SK-N-SH (cell line): ENCODE results near the gene WIPF3. TPM values are rescaled to one million over a fixed set of nuclear protein-coding genes. Genes with fewer than 3 reads are reported as not detected.

ENCODE experiments used
- CTCF ChIA-PET: fragments of 300-600, 350-600 bp; formaldehyde crosslinking; extraction: SDS; loops from one replicate; lab custom pipeline; 2021; lab: Yijun Ruan, JAX
- POLR2A ChIA-PET: fragments of 350-600 bp; sonication (Branson Sonifier 250); formaldehyde crosslinking; extraction: SDS; loops from one replicate; lab custom pipeline; 2020; ENCODE audit warnings: antibody characterized with exemption, inconsistent platforms; lab: Yijun Ruan, JAX
- DNase-seq: peaks from one replicate; pipeline ENCODE4 v3.0.0; 2012
- H2AFZ ChIP-seq: fragments of 200-600 bp; sonication (generic); 2 replicates; pipeline ENCODE4 v1.8.1; 2016; ENCODE audit warnings: antibody characterized with exemption, mild to moderate bottlenecking, low read depth
- H3F3A ChIP-seq: fragments of 200-600 bp; sonication (generic); replicated peaks from 2 replicates; pipeline ENCODE3; 2016; ENCODE audit warnings: antibody characterized with exemption, mild to moderate bottlenecking; ENCODE audit not compliant: insufficient read depth
- H3K27ac ChIP-seq, 2 experiments: fragments of 200-500 bp in 1 of 2; fragments of 200-600 bp in 1 of 2; sonication (Bioruptor generic) in 1 of 2; sonication (generic), shearing (Covaris generic) in 1 of 2; 2 replicates each; pipeline versions ENCODE4 v1.5.1 to v1.6.1; 2014 to 2016; ENCODE audit warnings: low read depth in 2 of 2, inconsistent platforms in 1 of 2, low read length in 1 of 2, mild to moderate bottlenecking in 1 of 2, mixed read lengths in 1 of 2
- H3K27me3 ChIP-seq: fragments of 200-600 bp; sonication (generic), shearing (Covaris generic); 2 replicates; pipeline ENCODE4 v1.6.1; 2016; ENCODE audit warnings: mixed run types; ENCODE audit not compliant: insufficient read depth
- H3K36me3 ChIP-seq, 2 experiments: fragments of 200-500 bp in 1 of 2; fragments of 200-600 bp in 1 of 2; sonication (Bioruptor generic) in 1 of 2; sonication (generic) in 1 of 2; replicated peaks in 1 of 2; 2 replicates each; pipeline versions ENCODE3 to v1.5.1; 2014 to 2016; ENCODE audit warnings: low read length in 1 of 2, mild to moderate bottlenecking in 1 of 2; ENCODE audit not compliant: insufficient read depth in 2 of 2, control insufficient read depth in 1 of 2
- H3K4me1 ChIP-seq, 2 experiments: fragments of 200-500 bp in 1 of 2; fragments of 200-600 bp in 1 of 2; sonication (Bioruptor generic) in 1 of 2; sonication (generic), shearing (Covaris generic) in 1 of 2; 2 replicates each; pipeline versions ENCODE4 v1.5.1 to v1.6.1; 2014 to 2016; ENCODE audit warnings: low read depth in 1 of 2, low read length in 1 of 2, mixed run types in 1 of 2; ENCODE audit not compliant: insufficient read depth in 2 of 2, control insufficient read depth in 1 of 2
- H3K4me2 ChIP-seq: fragments of 200-600 bp; sonication (generic), shearing (Covaris generic); 2 replicates; pipeline ENCODE4 v1.6.1; 2017; ENCODE audit warnings: mixed run types
- H3K4me3 ChIP-seq, 2 experiments: fragments of 200-500 bp in 1 of 2; fragments of 200-600 bp in 1 of 2; sonication (Bioruptor generic) in 1 of 2; sonication (generic), shearing (Covaris generic) in 1 of 2; 2 replicates each; pipeline versions ENCODE4 v1.5.1 to v1.8.1; 2014 to 2016; ENCODE audit warnings: low read depth in 2 of 2, inconsistent platforms in 1 of 2, low read length in 1 of 2, mild to moderate bottlenecking in 1 of 2, mixed read lengths in 1 of 2, moderate library complexity in 1 of 2
- H3K79me2 ChIP-seq: fragments of 200-600 bp; sonication (generic); 2 replicates; pipeline ENCODE4 v1.8.1; 2017; ENCODE audit warnings: mild to moderate bottlenecking; ENCODE audit not compliant: insufficient read depth
- H3K9ac ChIP-seq: fragments of 200-600 bp; sonication (generic); 2 replicates; pipeline ENCODE4 v1.6.1; 2017; ENCODE audit warnings: mixed run types
- H3K9me2 ChIP-seq: fragments of 200-600 bp; sonication (generic); 2 replicates; pipeline ENCODE4 v1.6.1; 2017; ENCODE audit warnings: mixed run types
- H3K9me3 ChIP-seq: fragments of 200-600 bp; sonication (generic); 2 replicates; pipeline ENCODE4 v1.6.1; 2017; ENCODE audit warnings: mixed run types, mild to moderate bottlenecking, moderate library complexity
- H4K20me1 ChIP-seq: fragments of 200-600 bp; sonication (generic); 2 replicates; pipeline ENCODE4 v1.6.1; 2017; ENCODE audit warnings: mild to moderate bottlenecking, mixed run types; ENCODE audit not compliant: insufficient read depth
- CTCF ChIP-seq: fragments of 200-600 bp; sonication (generic); IDR thresholded peaks from 2 replicates; pipeline ENCODE4 v1.6.1; 2017; ENCODE audit warnings: antibody characterized with exemption, mild to moderate bottlenecking, moderate library complexity
- EZH2phosphoT487 ChIP-seq: fragments of 200-600 bp; sonication (generic); IDR thresholded peaks from 2 replicates; pipeline ENCODE4 v1.6.1; 2017; ENCODE audit warnings: low read depth, mixed run types, mild to moderate bottlenecking, antibody characterized with exemption, moderate library complexity, borderline replicate concordance
- GABPA ChIP-seq: IDR thresholded peaks from 2 replicates; pipeline ENCODE4 v1.4.0; 2012; ENCODE audit warnings: low read depth, mild to moderate bottlenecking
- IRF3 ChIP-seq: fragments of 150-350 bp; IDR thresholded peaks from 2 replicates; pipeline ENCODE4 v1.6.1; 2016; ENCODE audit warnings: mild to moderate bottlenecking, low read depth, low read length
- MAX ChIP-seq: IDR thresholded peaks from 2 replicates; pipeline ENCODE4 v1.4.0; 2012; ENCODE audit warnings: low read depth
- MEF2A ChIP-seq: IDR thresholded peaks from 2 replicates; pipeline ENCODE4 v1.4.0; 2012; ENCODE audit warnings: low read depth, borderline replicate concordance
- MXI1 ChIP-seq: IDR thresholded peaks from 2 replicates; pipeline ENCODE4 v1.6.1; 2012; ENCODE audit warnings: mild to moderate bottlenecking, low read depth, low read length, improper control_type of control experiment
- NRF1 ChIP-seq: IDR thresholded peaks from 2 replicates; pipeline ENCODE4 v1.6.1; 2012; ENCODE audit warnings: low read depth, mild to moderate bottlenecking, low read length
- PBX3 ChIP-seq: IDR thresholded peaks from 2 replicates; pipeline ENCODE4; 2012
- RAD21 ChIP-seq: IDR thresholded peaks from 2 replicates; pipeline ENCODE4 v1.6.1; 2012; ENCODE audit warnings: mild to moderate bottlenecking, low read length
- SIN3A ChIP-seq: IDR thresholded peaks from 2 replicates; pipeline ENCODE4 v1.6.1; 2012; ENCODE audit warnings: low read depth, mild to moderate bottlenecking, low read length, moderate library complexity, borderline replicate concordance
- TEAD4 ChIP-seq: IDR thresholded peaks from 2 replicates; pipeline ENCODE4 v1.4.0; 2012; ENCODE audit warnings: mild to moderate bottlenecking, borderline replicate concordance; ENCODE audit not compliant: insufficient read depth
- WGBS: methylation state at CpG from one replicate; pipeline ENCODE4 v1.1.6; 2017; ENCODE audit warnings: low lambda C conversion rate; 5-methylcytosine and 5-hydroxymethylcytosine counted together
- polyA plus RNA-seq, 3 experiments: library from polyadenylated mRNA; depleted of rRNA; stranded (reverse); fragments of >200 nt; gene quantifications; 2 replicates each; pipeline ENCODE4 v1.2.3, GENCODE V29; 2012

Gene WIPF3
- polyA plus RNA-seq, 1 of the 3 experiments (the other 2 are of a cell fraction) = 0.02 TPM

- TF ChIP-seq CTCF = no peak
Measured at GRCh38 chr7:29851487-29851886, 45.2 kb downstream of the WIPF3 start (continued).

GRCh38 chr7:29852457-29852856 is 46.1 kb downstream of the WIPF3 start:
- Histone ChIP-seq H3K79me2 (no peaks in the 10 kb centered on the region), H3K4me1 (no peaks in the 10 kb centered on the region), H3K4me2 (no peak overlapping the region), H4K20me1 (no peaks in the 10 kb centered on the region), H3K9ac (no peak overlapping the region), H2AFZ (no peak overlapping the region), H3K4me3 (no peak overlapping the region), H3K36me3 (no peaks in the 10 kb centered on the region), H3K9me3 (no peaks in the 10 kb centered on the region), H3K27ac (no peak overlapping the region), H3K27me3 (peaks cover 31% of the 10 kb centered on the region; the same call in 1 of the 2 replicates), H3K9me2 (no peaks in the 10 kb centered on the region), H3F3A (no peaks in the 10 kb centered on the region)
- CTCF ChIA-PET = interaction anchor here (1.0 to 1.2 kb wide), 4 partner anchors 24 to 210 kb away, joined by 3 read pairs; no protein-coding TSS in a partner anchor
- DNase-seq = no peak
- POLR2A ChIA-PET = no interaction called here
- 47% methylated on average over 1 of the region's 1 CpG for WGBS
- no peak for TF ChIP-seq MXI1
- no peak for TF ChIP-seq TEAD4
- no peak for TF ChIP-seq EZH2phosphoT487

GRCh38 chr7:29853072-29853471 is 46.8 kb downstream of the WIPF3 start:
- Histone ChIP-seq H3K79me2 (no peaks in the 10 kb centered on the region), H3F3A (no peaks in the 10 kb centered on the region), H3K9me3 (no peaks in the 10 kb centered on the region), H4K20me1 (no peaks in the 10 kb centered on the region), H3K9ac (no peak overlapping the region), H3K27me3 (peaks cover 25% of the 10 kb centered on the region; the same call in 1 of the 2 replicates), H3K4me3 (no peak overlapping the region), H3K27ac (no peak overlapping the region), H3K36me3 (no peaks in the 10 kb centered on the region), H2AFZ (no peak overlapping the region), H3K9me2 (no peaks in the 10 kb centered on the region), H3K4me1 (no peaks in the 10 kb centered on the region), H3K4me2 (no peak overlapping the region)
- WGBS = 21% methylated on average over 2 of the region's 2 CpGs
- no peak for DNase-seq
- TF ChIP-seq MAX = no peak
- TF ChIP-seq IRF3 = no peak
- TF ChIP-seq RAD21 = no peak
- TF ChIP-seq SIN3A = no peak
- no peak for TF ChIP-seq GABPA
- TF ChIP-seq MEF2A = no peak
- TF ChIP-seq PBX3 = no peak
- TF ChIP-seq NRF1 = no peak
- TF ChIP-seq TEAD4 = no peak
- CTCF ChIA-PET = interaction anchor here (1.2 kb wide), 1 partner anchor 68 kb away, joined by 3 read pairs; no protein-coding TSS in a partner anchor
- POLR2A ChIA-PET = no interaction called here
